Keratinocyte (primary cell): ENCODE measurements around the gene IKZF5. TPM values are rescaled to one million over a fixed set of nuclear protein-coding genes. Genes with fewer than 3 reads are reported as not detected.

Source experiments
- DNase-seq: peaks from one replicate; pipeline ENCODE4 v3.0.0-alpha.2; 2011; ENCODE audit warnings: low read depth, missing footprints, low spot score
- FAIRE-seq: peaks from 2 replicates; lab custom pipeline; 2011; peaks lifted over from hg19 to GRCh38; lab: Jason Lieb, UNC
- H2AFZ ChIP-seq: 2 replicates; pipeline ENCODE4 v1.6.0; 2012; ENCODE audit warnings: low read length, control low read depth, inconsistent platforms; ENCODE audit not compliant: control insufficient read depth
- H3K27ac ChIP-seq: 2 replicates; pipeline ENCODE4 v1.5.1; 2011; ENCODE audit warnings: low read length; ENCODE audit not compliant: control insufficient read depth, insufficient read depth
- H3K27me3 ChIP-seq: 3 replicates; pipeline ENCODE4 v1.6.0; 2011; ENCODE audit warnings: low read length; ENCODE audit not compliant: control insufficient read depth, insufficient read depth; ENCODE audit errors: extremely low read depth
- H3K36me3 ChIP-seq, 2 experiments: 2 replicates in 1 of 2; 3 replicates in 1 of 2; pipeline ENCODE4 v1.5.1; 2011; ENCODE audit warnings: low read length in 2 of 2, mild to moderate bottlenecking in 1 of 2; ENCODE audit not compliant: control insufficient read depth in 2 of 2, insufficient read depth in 2 of 2; ENCODE audit errors: extremely low read depth in 1 of 2
- H3K4me1 ChIP-seq: 3 replicates; pipeline ENCODE4 v1.5.1; 2011; ENCODE audit warnings: low read length; ENCODE audit not compliant: control insufficient read depth, insufficient read depth; ENCODE audit errors: extremely low read depth
- H3K4me2 ChIP-seq: 3 replicates; pipeline ENCODE4 v1.6.0; 2011; ENCODE audit warnings: low read depth, low read length; ENCODE audit not compliant: control insufficient read depth, insufficient read depth; ENCODE audit errors: extremely low read depth
- H3K4me3 ChIP-seq, 3 experiments: fragments of 200-600 bp in 1 of 3; sonication (generic) in 1 of 3; 2 replicates in 2 of 3; 3 replicates in 1 of 3; pipeline ENCODE4 v1.5.1; 2011 to 2016; ENCODE audit warnings: low read length in 3 of 3, mild to moderate bottlenecking in 3 of 3, control low read depth in 2 of 3, inconsistent platforms in 1 of 3, low read depth in 1 of 3, mixed read lengths in 1 of 3, mixed run types in 1 of 3, moderate library complexity in 1 of 3; ENCODE audit not compliant: control insufficient read depth in 2 of 3, insufficient read depth in 2 of 3; ENCODE audit errors: extremely low read depth in 1 of 3
- H3K79me2 ChIP-seq: 2 replicates; pipeline ENCODE4 v1.6.0; 2012; ENCODE audit warnings: low read length; ENCODE audit not compliant: control insufficient read depth, insufficient read depth
- H3K9ac ChIP-seq: 3 replicates; pipeline ENCODE4 v1.6.0; 2011; ENCODE audit warnings: low read length; ENCODE audit not compliant: control insufficient read depth, insufficient read depth; ENCODE audit errors: extremely low read depth
- H3K9me1 ChIP-seq: 3 replicates; pipeline ENCODE4 v1.6.0; 2011; ENCODE audit warnings: low read length; ENCODE audit not compliant: control insufficient read depth, insufficient read depth; ENCODE audit errors: extremely low read depth
- H3K9me3 ChIP-seq: 2 replicates; pipeline ENCODE4 v1.5.1; 2012; ENCODE audit warnings: low read depth, low read length; ENCODE audit not compliant: control insufficient read depth
- H4K20me1 ChIP-seq: 3 replicates; pipeline ENCODE4 v1.6.0; 2011; ENCODE audit warnings: low read length; ENCODE audit not compliant: control insufficient read depth, insufficient read depth; ENCODE audit errors: extremely low read depth
- CTCF ChIP-seq, 3 experiments: IDR thresholded peaks in 1 of 3; conservative IDR thresholded peaks in 1 of 3; optimal IDR thresholded peaks in 1 of 3; 2 replicates in 2 of 3; 3 replicates in 1 of 3; pipeline versions ENCODE3 to v1.5.1; 2011; ENCODE audit warnings: low read length in 3 of 3, mild to moderate bottlenecking in 3 of 3, moderate library complexity in 2 of 3, control low read depth in 1 of 3, inconsistent platforms in 1 of 3; ENCODE audit not compliant: insufficient read depth in 2 of 3; ENCODE audit errors: extremely low read depth in 1 of 3
- EZH2 ChIP-seq: IDR thresholded peaks from one replicate; pipeline ENCODE4 v1.6.1; 2012; ENCODE audit warnings: inconsistent platforms, mild to moderate bottlenecking, low read length, moderate library complexity
- dilution Hi-C: fragments of 300-500 bp; cut with MboI; formaldehyde crosslinking; loops from one replicate; pipeline ENCODE4 v1.7.0; 2020; ENCODE audit warnings: low sequenced_read_pairs; ENCODE audit not compliant: extremely low pct_ligation_motif_present
- polyA plus RNA-seq, 5 experiments: library from polyadenylated mRNA; depleted of rRNA in 3 of 5; stranded (reverse) in 3 of 5; stranded (forward) in 1 of 5; unstranded in 1 of 5; fragments of >200 nt; gene quantifications; 1 replicate in 1 of 5; 2 replicates in 3 of 5; 3 replicates in 1 of 5; pipeline versions ENCODE4 v1.2.1 to v1.2.3, GENCODE V29; 2011 to 2012; ENCODE audit warnings: missing spikeins in 2 of 5, low read depth in 1 of 5, low replicate concordance in 1 of 5

The IKZF5 gene
- polyA plus RNA-seq, 1 donor (not counting 4 experiments of a cell fraction or from before 2014, with no cell fraction given) = 6.5 TPM

GRCh38 chr10:122980209-122981065 lies 28.2 kb downstream of the IKZF5 start, which contains the start of gene PSTK:
PSTK (plus strand) TSS chr10:122980401; CDS start chr10:122980480, 79 bp downstream.
- DNase-seq (peak; percentile 38), FAIRE-seq (no peak)
- dilution Hi-C loops = no loop called here
- H2AFZ ChIP-seq = peak within 1 kb of the TSS; percentile 96
- H3K36me3 ChIP-seq = peaks cover 2 to 6% of the 10 kb centered on the region in 2 experiments
- TF ChIP-seq EZH2 (no peak), CTCF (optimal IDR thresholded peaks at IDR 0.05 in 1 of 3, IDR thresholded peaks at IDR 0.05 in 1 of 3, conservative IDR thresholded peaks at IDR 0.05 in 1 of 3; ENCODE audit: extremely low read depth in 1 of 3, insufficient read depth in 2 of 3, low read length in 3 of 3) (peak; percentile 84 to 99 (median 87))
- peak within 1 kb of the TSS; percentile 61 to 83 (median 73) for H3K4me3 ChIP-seq
- H3K27me3 ChIP-seq = no peaks in the 10 kb centered on the region
- no peaks in the 10 kb centered on the region for H3K79me2 ChIP-seq
- H3K4me1 ChIP-seq = peaks cover 5% of the 10 kb centered on the region
- H3K9ac ChIP-seq = peak within 1 kb of the TSS; percentile 91
- no peaks in the 10 kb centered on the region for H4K20me1 ChIP-seq
- H3K9me1 ChIP-seq = no peaks in the 10 kb centered on the region
- peak within 1 kb of the TSS; percentile 83 for H3K27ac ChIP-seq
- peak within 1 kb of the TSS; percentile 96 for H3K4me2 ChIP-seq
- no peaks in the 10 kb centered on the region for H3K9me3 ChIP-seq

GRCh38 chr10:122974543-122975064 lies 34.0 kb downstream of the IKZF5 start:
- no peaks in the 10 kb centered on the region for H4K20me1 ChIP-seq
- H3K79me2 ChIP-seq = no peaks in the 10 kb centered on the region
- no peaks in the 10 kb centered on the region for H3K36me3 ChIP-seq
- dilution Hi-C loops = no loop called here
- no peak for TF ChIP-seq EZH2
- no peak for TF ChIP-seq CTCF (optimal IDR thresholded peaks at IDR 0.05 in 1 of 3, IDR thresholded peaks at IDR 0.05 in 1 of 3, conservative IDR thresholded peaks at IDR 0.05 in 1 of 3; ENCODE audit: extremely low read depth in 1 of 3, insufficient read depth in 2 of 3, low read length in 3 of 3)
- no peak overlapping the region for H2AFZ ChIP-seq
- no peak overlapping the region for H3K27ac ChIP-seq
- H3K27me3 ChIP-seq = peaks cover 4% of the 10 kb centered on the region
- FAIRE-seq (no peak), DNase-seq (no peak)
- H3K4me1 ChIP-seq = peaks cover under 1% of the 10 kb centered on the region
- no peak overlapping the region for H3K4me3 ChIP-seq
- H3K9me3 ChIP-seq = no peaks in the 10 kb centered on the region
- H3K9me1 ChIP-seq = no peaks in the 10 kb centered on the region
- H3K9ac ChIP-seq = no peak overlapping the region
- no peak overlapping the region for H3K4me2 ChIP-seq
